ENCODE measurements around the gene SDK1. TPM values are rescaled to one million over a fixed set of nuclear protein-coding genes. Genes with fewer than 3 reads are reported as not detected.

The SDK1 gene
- total RNA-seq, 1 donor from 2014 or later = 16.7 TPM

DNA sequence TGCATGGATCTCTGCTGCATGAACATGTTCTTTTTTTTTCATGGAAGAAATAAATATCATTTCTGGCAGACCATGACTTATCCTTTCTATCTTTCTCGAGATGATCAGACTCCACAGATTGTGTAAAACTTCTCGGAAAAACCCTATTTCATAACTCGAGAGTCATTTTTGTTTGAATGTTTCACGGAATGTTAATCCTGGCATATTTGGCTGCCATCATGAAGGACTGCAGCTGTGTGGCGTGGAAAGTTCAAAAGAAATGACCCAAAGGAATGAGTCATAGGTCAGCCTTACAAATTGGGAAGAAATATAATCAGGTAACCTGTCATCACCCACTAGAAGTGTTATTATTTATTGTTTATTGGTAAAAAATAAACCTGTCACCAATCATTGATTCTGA lies 566.8 kb downstream of the SDK1 start:
- H3K27ac ChIP-seq = no peak overlapping the region
- H3K36me3 ChIP-seq = no peaks in the 10 kb centered on the region
- H3K27me3 ChIP-seq = no peaks in the 10 kb centered on the region
- no peaks in the 10 kb centered on the region for H3K9me3 ChIP-seq
- H3K4me3 ChIP-seq = no peak overlapping the region
- TF ChIP-seq POLR2AphosphoS5 (IDR thresholded peaks at IDR 0.05; ENCODE audit: insufficient read depth in 1 of 2, low read depth in 1 of 2) = no peak
- TF ChIP-seq, protein P1, sequence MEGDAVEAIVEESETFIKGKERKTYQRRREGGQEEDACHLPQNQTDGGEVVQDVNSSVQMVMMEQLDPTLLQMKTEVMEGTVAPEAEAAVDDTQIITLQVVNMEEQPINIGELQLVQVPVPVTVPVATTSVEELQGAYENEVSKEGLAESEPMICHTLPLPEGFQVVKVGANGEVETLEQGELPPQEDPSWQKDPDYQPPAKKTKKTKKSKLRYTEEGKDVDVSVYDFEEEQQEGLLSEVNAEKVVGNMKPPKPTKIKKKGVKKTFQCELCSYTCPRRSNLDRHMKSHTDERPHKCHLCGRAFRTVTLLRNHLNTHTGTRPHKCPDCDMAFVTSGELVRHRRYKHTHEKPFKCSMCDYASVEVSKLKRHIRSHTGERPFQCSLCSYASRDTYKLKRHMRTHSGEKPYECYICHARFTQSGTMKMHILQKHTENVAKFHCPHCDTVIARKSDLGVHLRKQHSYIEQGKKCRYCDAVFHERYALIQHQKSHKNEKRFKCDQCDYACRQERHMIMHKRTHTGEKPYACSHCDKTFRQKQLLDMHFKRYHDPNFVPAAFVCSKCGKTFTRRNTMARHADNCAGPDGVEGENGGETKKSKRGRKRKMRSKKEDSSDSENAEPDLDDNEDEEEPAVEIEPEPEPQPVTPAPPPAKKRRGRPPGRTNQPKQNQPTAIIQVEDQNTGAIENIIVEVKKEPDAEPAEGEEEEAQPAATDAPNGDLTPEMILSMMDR (IDR thresholded peaks at IDR 0.05) = no peak
- no peak for TF ChIP-seq POLR2A (IDR thresholded peaks at IDR 0.05)
- H3K4me1 ChIP-seq = peaks cover 13% of the 10 kb centered on the region
- intact Hi-C loops (cut with DNase I) = no loop called here
- no peak for DNase-seq (ENCODE audit: extremely low spot score in 2 of 2)

- H3K4me3 ChIP-seq = no peak overlapping the region
- H3K27me3 ChIP-seq = no peaks in the 10 kb centered on the region
- H3K4me1 ChIP-seq = no peaks in the 10 kb centered on the region
- H3K27ac ChIP-seq = no peak overlapping the region
- no peaks in the 10 kb centered on the region for H3K36me3 ChIP-seq
- no peak for TF ChIP-seq POLR2A (IDR thresholded peaks at IDR 0.05)
- no peak for TF ChIP-seq POLR2AphosphoS5 (IDR thresholded peaks at IDR 0.05; ENCODE audit: insufficient read depth in 1 of 2, low read depth in 1 of 2)
- TF ChIP-seq, protein P1 (IDR thresholded peaks at IDR 0.05) = no peak
- intact Hi-C loops (cut with DNase I) = no loop called here
- DNase-seq (ENCODE audit: extremely low spot score in 2 of 2) = no peak
- H3K9me3 ChIP-seq = no peaks in the 10 kb centered on the region
These were observed 578.5 kb downstream of the SDK1 start for GRCh38 chr7:3879355-3880075.

- TF ChIP-seq POLR2AphosphoS5 (IDR thresholded peaks at IDR 0.05; ENCODE audit: insufficient read depth in 1 of 2, low read depth in 1 of 2) (no peak), POLR2A (IDR thresholded peaks at IDR 0.05) (no peak)
- TF ChIP-seq, protein P1 (IDR thresholded peaks at IDR 0.05) = no peak
- no peaks in the 10 kb centered on the region for H3K27me3 ChIP-seq
- intact Hi-C loops (cut with DNase I) = no loop called here
- no peaks in the 10 kb centered on the region for H3K9me3 ChIP-seq
- no peak overlapping the region for H3K4me3 ChIP-seq
- no peak overlapping the region for H3K27ac ChIP-seq
- no peaks in the 10 kb centered on the region for H3K4me1 ChIP-seq
- no peak for DNase-seq (ENCODE audit: extremely low spot score in 2 of 2)
- H3K36me3 ChIP-seq = no peaks in the 10 kb centered on the region
These were observed 579.4 kb downstream of the SDK1 start for GRCh38 chr7:3880228-3880987.

- intact Hi-C loops (cut with DNase I) = no loop called here
- H3K27me3 ChIP-seq = no peaks in the 10 kb centered on the region
- H3K27ac ChIP-seq = no peak overlapping the region
- no peak overlapping the region for H3K4me3 ChIP-seq
- DNase-seq (ENCODE audit: extremely low spot score in 2 of 2) = no peak
- no peaks in the 10 kb centered on the region for H3K36me3 ChIP-seq
- H3K4me1 ChIP-seq = peaks cover 9% of the 10 kb centered on the region
- no peaks in the 10 kb centered on the region for H3K9me3 ChIP-seq
- TF ChIP-seq POLR2A (IDR thresholded peaks at IDR 0.05) (no peak), POLR2AphosphoS5 (IDR thresholded peaks at IDR 0.05; ENCODE audit: insufficient read depth in 1 of 2, low read depth in 1 of 2) (no peak)
- TF ChIP-seq, protein P1 (IDR thresholded peaks at IDR 0.05) = no peak
These were observed 581.7 kb downstream of the SDK1 start for GRCh38 chr7:3882782-3883181.

DNA sequence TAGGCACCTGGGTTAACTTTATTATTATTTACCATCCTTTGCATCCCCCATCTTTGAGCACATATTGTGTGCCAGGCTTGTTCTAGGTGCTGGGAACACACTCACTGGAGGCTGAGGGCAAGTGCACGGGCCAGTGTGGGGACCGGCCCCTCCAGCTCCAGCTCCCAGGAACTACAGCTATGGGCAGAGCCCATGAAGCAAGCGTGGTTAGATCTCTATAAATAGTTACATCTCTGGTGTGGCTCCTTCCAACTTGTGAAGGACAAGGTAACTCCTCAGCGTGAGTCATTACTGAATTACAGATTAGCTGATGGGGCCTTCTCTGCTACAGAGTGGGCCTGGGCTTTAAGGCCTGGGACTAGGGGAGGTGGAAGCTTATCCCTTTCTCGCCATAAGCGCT lies 583.5 kb downstream of the SDK1 start:
- Histone ChIP-seq H3K36me3 (no peaks in the 10 kb centered on the region), H3K4me3 (no peak overlapping the region), H3K27me3 (no peaks in the 10 kb centered on the region), H3K4me1 (peaks cover 9% of the 10 kb centered on the region), H3K9me3 (no peaks in the 10 kb centered on the region), H3K27ac (no peak overlapping the region)
- intact Hi-C loops (cut with DNase I) = no loop called here
- TF ChIP-seq, protein P1 (IDR thresholded peaks at IDR 0.05) = no peak
- no peak for TF ChIP-seq POLR2A (IDR thresholded peaks at IDR 0.05)
- TF ChIP-seq POLR2AphosphoS5 (IDR thresholded peaks at IDR 0.05; ENCODE audit: insufficient read depth in 1 of 2, low read depth in 1 of 2) = no peak
- DNase-seq (ENCODE audit: extremely low spot score in 2 of 2) = no peak

All from vagina (tissue), 2 donors.